ENCODE results near the gene ASTN2. TPM values are rescaled to one million over a fixed set of nuclear protein-coding genes. Genes with fewer than 3 reads are reported as not detected.

ASTN2 gene
- total and polyA plus RNA-seq, 9 of the 15 experiments (the other 6 are each of a cell fraction or from before 2014, with no cell fraction given): 0.56 to 3.5 (median 1.9) TPM

DNA sequence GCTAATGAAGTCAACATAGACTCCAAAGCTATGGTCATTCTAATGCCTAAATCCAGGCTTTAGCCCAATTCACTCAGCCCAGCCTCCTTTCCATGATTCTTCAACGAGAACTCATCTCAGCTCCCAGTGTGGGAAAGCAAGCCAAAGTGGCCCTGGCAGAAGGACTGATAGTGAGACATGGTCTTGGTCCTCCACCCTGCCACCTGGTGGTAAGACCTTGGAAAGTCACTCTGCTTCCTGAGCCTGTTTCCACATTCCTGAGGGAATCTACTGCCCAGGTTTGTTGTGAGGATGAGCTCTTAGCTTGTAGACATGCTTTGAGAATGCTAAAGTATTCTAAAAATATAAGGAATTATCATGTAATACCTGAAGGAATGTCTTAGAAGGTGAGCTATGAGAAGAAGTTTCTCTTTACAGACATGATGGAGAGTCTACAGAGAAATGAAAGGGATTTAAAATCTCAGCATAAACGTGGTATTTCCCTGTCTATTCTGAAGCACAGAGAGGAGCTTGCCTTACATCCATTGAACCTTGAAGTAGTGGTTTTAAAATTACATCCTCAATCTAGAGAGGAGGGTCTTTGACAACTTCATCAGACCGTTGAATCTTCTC is 554.2 kb downstream of the ASTN2 start (continued):
- TF ChIP-seq, protein P1, sequence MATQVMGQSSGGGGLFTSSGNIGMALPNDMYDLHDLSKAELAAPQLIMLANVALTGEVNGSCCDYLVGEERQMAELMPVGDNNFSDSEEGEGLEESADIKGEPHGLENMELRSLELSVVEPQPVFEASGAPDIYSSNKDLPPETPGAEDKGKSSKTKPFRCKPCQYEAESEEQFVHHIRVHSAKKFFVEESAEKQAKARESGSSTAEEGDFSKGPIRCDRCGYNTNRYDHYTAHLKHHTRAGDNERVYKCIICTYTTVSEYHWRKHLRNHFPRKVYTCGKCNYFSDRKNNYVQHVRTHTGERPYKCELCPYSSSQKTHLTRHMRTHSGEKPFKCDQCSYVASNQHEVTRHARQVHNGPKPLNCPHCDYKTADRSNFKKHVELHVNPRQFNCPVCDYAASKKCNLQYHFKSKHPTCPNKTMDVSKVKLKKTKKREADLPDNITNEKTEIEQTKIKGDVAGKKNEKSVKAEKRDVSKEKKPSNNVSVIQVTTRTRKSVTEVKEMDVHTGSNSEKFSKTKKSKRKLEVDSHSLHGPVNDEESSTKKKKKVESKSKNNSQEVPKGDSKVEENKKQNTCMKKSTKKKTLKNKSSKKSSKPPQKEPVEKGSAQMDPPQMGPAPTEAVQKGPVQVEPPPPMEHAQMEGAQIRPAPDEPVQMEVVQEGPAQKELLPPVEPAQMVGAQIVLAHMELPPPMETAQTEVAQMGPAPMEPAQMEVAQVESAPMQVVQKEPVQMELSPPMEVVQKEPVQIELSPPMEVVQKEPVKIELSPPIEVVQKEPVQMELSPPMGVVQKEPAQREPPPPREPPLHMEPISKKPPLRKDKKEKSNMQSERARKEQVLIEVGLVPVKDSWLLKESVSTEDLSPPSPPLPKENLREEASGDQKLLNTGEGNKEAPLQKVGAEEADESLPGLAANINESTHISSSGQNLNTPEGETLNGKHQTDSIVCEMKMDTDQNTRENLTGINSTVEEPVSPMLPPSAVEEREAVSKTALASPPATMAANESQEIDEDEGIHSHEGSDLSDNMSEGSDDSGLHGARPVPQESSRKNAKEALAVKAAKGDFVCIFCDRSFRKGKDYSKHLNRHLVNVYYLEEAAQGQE (IDR thresholded peaks at IDR 0.05; ENCODE audit: borderline replicate concordance): peak; percentile 16; the same call in 1 of the 2 replicates
- TF ChIP-seq, protein P1 (CRISPR knock-in tag; IDR thresholded peaks at IDR 0.05; ENCODE audit: low read depth): no peak
- peak; percentile 70 for TF ChIP-seq SMC3 (conservative IDR thresholded peaks at IDR 0.05; ENCODE audit: insufficient read depth, low read depth, low read length)
- TF ChIP-seq RAD21 (CRISPR knock-in tag; conservative IDR thresholded peaks at IDR 0.05 in 1 of 2, IDR thresholded peaks at IDR 0.05 in 1 of 2): peak; percentile 46 to 66
- TF ChIP-seq NR3C1 (CRISPR knock-in tag; IDR thresholded peaks at IDR 0.05): no peak

All from K562 (cell line).